Left lung (tissue), 10 donors: Measurements from ENCODE around the gene KRT33B. TPM values are rescaled to one million over a fixed set of nuclear protein-coding genes. Genes with fewer than 3 reads are reported as not detected.
"Not testable (repeated sequence)": the region's sequence is repeated elsewhere in the genome, so short reads cannot be mapped to it uniquely, and the experiment has no call there.

Source experiments
- ATAC-seq: fragments of 200-7000 bp; cut with Tn5 transposase; one replicate; pipeline ENCODE4 v1.9.1; 2020; ENCODE audit warnings: moderate library complexity
- DNase-seq, 4 donors: peaks; one replicate each; pipeline ENCODE4 v3.0.0-alpha.2; 2013 to 2020
- H3K27ac ChIP-seq, 2 donors: fragments of 200-600 bp; sonication (generic) in 1 of 2; one replicate each; pipeline versions ENCODE4 v1.5.0 to v1.8.0; 2020 to 2021
- H3K27me3 ChIP-seq, 2 donors: fragments of 200-600 bp; sonication (generic) in 1 of 2; one replicate each; pipeline versions ENCODE4 v1.5.0 to v1.8.0; 2020 to 2021
- H3K36me3 ChIP-seq, 2 donors: fragments of 200-600 bp; sonication (generic) in 1 of 2; one replicate each; pipeline versions ENCODE4 v1.5.0 to v1.8.0; 2020 to 2021
- H3K4me1 ChIP-seq, 2 donors: fragments of 200-600 bp; one replicate each; pipeline ENCODE4 v1.8.0; 2021
- H3K4me3 ChIP-seq, 2 donors: fragments of 200-600 bp; sonication (generic) in 1 of 2; one replicate each; pipeline versions ENCODE4 v1.5.0 to v1.8.0; 2020 to 2021; ENCODE audit warnings: mild to moderate bottlenecking in 1 of 2
- H3K9me3 ChIP-seq, 2 donors: fragments of 200-600 bp; sonication (generic) in 1 of 2; one replicate each; pipeline versions ENCODE4 v1.5.0 to v1.8.0; 2020 to 2021
- CTCF ChIP-seq, 2 donors: fragments of 200-600 bp; sonication (generic) in 1 of 2; IDR thresholded peaks; one replicate each; pipeline versions ENCODE4 v1.5.0 to v1.8.0; 2021; ENCODE audit warnings: antibody characterized with exemption in 2 of 2
- intact Hi-C, 2 donors: fragments of 100-400 bp; cut with DNase I; formaldehyde crosslinking; loops; one replicate each; pipeline versions ENCODE4 v1.11.2 to v1.14.2; 2022
- polyA plus RNA-seq, 6 donors: library from polyadenylated mRNA; unstranded; fragments of 120-200 nt; gene quantifications; one replicate each; pipeline ENCODE4 v1.2.1, GENCODE V29; 2013; ENCODE audit not compliant: insufficient read length in 6 of 6
- total RNA-seq, 2 donors: library from RNA; stranded (reverse); fragmentation: NEBNext Ultra II Directional; extraction: Animal tissue kit (Norgen Biotek cat#: 25700); gene quantifications; one replicate each; pipeline ENCODE4 v1.2.1, GENCODE V29; 2021
- donor health status: DM: no; HTN: yes; CAD: no.
- donor health status: DM: no; HTN: no; CAD: no.

The KRT33B gene
- total and polyA plus RNA-seq, 8 donors = not detected

GRCh38 chr17:41396996-41397660 lies 27.5 kb upstream of the KRT33B start, which contains the start of gene KRT31:
Gene KRT31 (minus strand): TSS chr17:41397608. CDS start chr17:41397539, 69 bp downstream.
- ATAC-seq (no peak), DNase-seq (no peak)
- intact Hi-C loops = no loop called here
- no peaks in the 10 kb centered on the region for H3K4me1 ChIP-seq
- H3K36me3 ChIP-seq = no peaks in the 10 kb centered on the region
- H3K9me3 ChIP-seq = no peaks in the 10 kb centered on the region
- H3K4me3 ChIP-seq = no peak within 1 kb of the TSS
- no peak within 1 kb of the TSS for H3K27ac ChIP-seq
- TF ChIP-seq CTCF (IDR thresholded peaks at IDR 0.05) = no peak
- no peaks in the 10 kb centered on the region for H3K27me3 ChIP-seq

- no peak for TF ChIP-seq CTCF (IDR thresholded peaks at IDR 0.05)
- no peak overlapping the region for H3K4me3 ChIP-seq
- no peaks in the 10 kb centered on the region for H3K4me1 ChIP-seq
- H3K36me3 ChIP-seq = no peaks in the 10 kb centered on the region
- no peaks in the 10 kb centered on the region for H3K9me3 ChIP-seq
- DNase-seq (no peak), ATAC-seq (no peak)
- no peaks in the 10 kb centered on the region for H3K27me3 ChIP-seq
- intact Hi-C loops = no loop called here
- no peak overlapping the region for H3K27ac ChIP-seq
These were observed 26.7 kb upstream of the KRT33B start for GRCh38 chr17:41396340-41396739.

GRCh38 chr17:41395611-41396010 lies 26.0 kb upstream of the KRT33B start:
- no peaks in the 10 kb centered on the region for H3K4me1 ChIP-seq
- H3K27me3 ChIP-seq = no peaks in the 10 kb centered on the region
- H3K4me3 ChIP-seq = no peak overlapping the region
- TF ChIP-seq CTCF (IDR thresholded peaks at IDR 0.05) = no peak
- intact Hi-C loops = no loop called here
- no peaks in the 10 kb centered on the region for H3K36me3 ChIP-seq
- no peak overlapping the region for H3K27ac ChIP-seq
- no peaks in the 10 kb centered on the region for H3K9me3 ChIP-seq
- DNase-seq = no peak
- ATAC-seq = no peak

GRCh38 chr17:41395044-41395443 lies 25.4 kb upstream of the KRT33B start:
- intact Hi-C loops, H3K27me3 ChIP-seq: not testable (repeated sequence)

GRCh38 chr17:41394254-41394996 lies 24.8 kb upstream of the KRT33B start:
- ATAC-seq (no peak), DNase-seq (no peak)
- TF ChIP-seq CTCF (IDR thresholded peaks at IDR 0.05) = no peak
- H3K27me3 ChIP-seq = no peaks in the 10 kb centered on the region
- H3K36me3 ChIP-seq = no peaks in the 10 kb centered on the region
- H3K9me3 ChIP-seq = no peaks in the 10 kb centered on the region
- H3K4me1 ChIP-seq = no peaks in the 10 kb centered on the region
- H3K4me3 ChIP-seq = no peak overlapping the region
- intact Hi-C loops = no loop called here
- H3K27ac ChIP-seq = no peak overlapping the region

More at GRCh38 chr17:41395044-41395443, 25.4 kb upstream of the KRT33B start:
- H3K4me1 ChIP-seq, H3K4me3 ChIP-seq, ATAC-seq, H3K27ac ChIP-seq, H3K9me3 ChIP-seq, DNase-seq, H3K36me3 ChIP-seq: not testable (repeated sequence)
